HG02571 (cell line): ENCODE results near the gene MAPKAPK5.
"Not testable (repeated sequence)": the region's sequence is repeated elsewhere in the genome, so short reads cannot be mapped to it uniquely, and the experiment has no call there.

ENCODE experiments used
- ATAC-seq: cut with Tn5 transposase; IDR thresholded peaks from one replicate; pipeline ENCODE4 v1.9.1; 2021; ENCODE audit warnings: mild to moderate bottlenecking, moderate library complexity; ENCODE audit not compliant: unreplicated experiment

MAPKAPK5 gene

GRCh38 chr12:111873113-111873512 is 31.1 kb downstream of the MAPKAPK5 start:
- ATAC-seq = no peak

- ATAC-seq = no peak
Observed at GRCh38 chr12:111881716-111882115, 39.7 kb downstream of the MAPKAPK5 start.

GRCh38 chr12:111886662-111887545 is 44.9 kb downstream of the MAPKAPK5 start:
- no peak for ATAC-seq

- ATAC-seq = no peak
Observed at GRCh38 chr12:111887926-111888745, 46.1 kb downstream of the MAPKAPK5 start.

GRCh38 chr12:111893287-111893686 is 51.3 kb downstream of the MAPKAPK5 start:
- no peak for ATAC-seq

- no peak for ATAC-seq
Observed at GRCh38 chr12:111894556-111894955, 52.5 kb downstream of the MAPKAPK5 start.

- ATAC-seq = no peak
Observed at GRCh38 chr12:111901182-111901581, 59.2 kb downstream of the MAPKAPK5 start.

- ATAC-seq = no peak
Observed at GRCh38 chr12:111904446-111904975, 62.5 kb downstream of the MAPKAPK5 start.

GRCh38 chr12:111905502-111905901 is 63.5 kb downstream of the MAPKAPK5 start:
- no peak for ATAC-seq

- ATAC-seq = no peak
Observed at GRCh38 chr12:111907740-111908139, 65.7 kb downstream of the MAPKAPK5 start.

- no peak for ATAC-seq
Observed at GRCh38 chr12:111925171-111925570, 83.1 kb downstream of the MAPKAPK5 start.

GRCh38 chr12:111926631-111927030 is 84.6 kb downstream of the MAPKAPK5 start:
- ATAC-seq = no peak

GRCh38 chr12:111927346-111927745 is 85.3 kb downstream of the MAPKAPK5 start:
- no peak for ATAC-seq

- no peak for ATAC-seq
Observed at GRCh38 chr12:111932241-111932640, 90.2 kb downstream of the MAPKAPK5 start.

GRCh38 chr12:111936869-111937268 is 94.8 kb downstream of the MAPKAPK5 start:
- no peak for ATAC-seq

GRCh38 chr12:111937429-111937828 is 95.4 kb downstream of the MAPKAPK5 start:
- ATAC-seq = no peak

GRCh38 chr12:111942557-111942956 is 100.5 kb downstream of the MAPKAPK5 start:
- no peak for ATAC-seq

GRCh38 chr12:111943929-111944328 is 101.9 kb downstream of the MAPKAPK5 start:
- no peak for ATAC-seq

GRCh38 chr12:111950961-111951676 is 109.1 kb downstream of the MAPKAPK5 start:
- ATAC-seq = not testable (repeated sequence)
